Measurements from ENCODE around the gene IL18. TPM values are rescaled to one million over a fixed set of nuclear protein-coding genes. Genes with fewer than 3 reads are reported as not detected.

The IL18 gene
- total RNA-seq, 3 donors from 2014 or later, result not detected

DNA sequence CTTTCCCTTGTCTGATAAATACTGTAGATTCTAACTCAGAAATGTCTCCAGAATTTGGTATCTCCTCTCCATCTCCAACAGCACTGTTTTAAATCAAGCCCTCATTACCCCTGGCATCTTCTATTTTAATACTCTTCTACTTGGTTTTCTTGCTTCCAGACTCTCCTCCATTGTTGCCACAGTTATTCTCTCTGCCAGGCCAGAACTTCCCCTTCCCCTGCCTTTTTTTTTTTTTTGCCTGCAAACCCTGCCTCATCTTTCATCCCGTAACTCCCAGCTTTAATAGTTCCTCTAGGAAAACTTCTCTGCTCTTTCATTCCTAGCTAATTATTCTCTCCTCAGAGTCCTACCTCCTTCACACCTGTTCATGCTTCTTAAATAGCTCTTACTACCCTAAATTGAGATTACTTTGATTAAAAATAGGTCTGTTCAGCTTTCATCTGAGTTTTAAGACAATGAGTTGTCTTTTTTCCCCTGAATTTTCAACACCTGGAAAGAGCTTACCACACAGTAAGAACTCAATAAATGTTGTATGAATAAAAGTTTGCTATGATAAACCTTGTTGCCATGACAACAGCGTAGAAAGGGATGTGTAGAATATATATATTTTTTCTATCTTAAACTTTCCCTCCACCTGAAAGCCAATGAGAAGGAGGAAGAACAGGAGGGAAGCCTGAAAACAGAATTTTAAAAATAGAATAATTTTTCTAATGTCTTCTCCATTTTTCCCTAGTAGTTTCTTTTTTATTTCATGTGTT lies 3.6 kb downstream of the IL18 start:
- DNase-seq (no peak), ATAC-seq (no peak)
- H3K4me3 Mint-ChIP-seq, result no peak overlapping the region
- no peaks in the 10 kb centered on the region for H3K9me3 Mint-ChIP-seq
- H3K4me1 Mint-ChIP-seq (ENCODE audit: low read depth), result no peaks in the 10 kb centered on the region
- H3K27me3 Mint-ChIP-seq (ENCODE audit: low read depth), result peaks cover 10% of the 10 kb centered on the region
- H3K36me3 Mint-ChIP-seq (ENCODE audit: insufficient read depth), result no peaks in the 10 kb centered on the region

DNA sequence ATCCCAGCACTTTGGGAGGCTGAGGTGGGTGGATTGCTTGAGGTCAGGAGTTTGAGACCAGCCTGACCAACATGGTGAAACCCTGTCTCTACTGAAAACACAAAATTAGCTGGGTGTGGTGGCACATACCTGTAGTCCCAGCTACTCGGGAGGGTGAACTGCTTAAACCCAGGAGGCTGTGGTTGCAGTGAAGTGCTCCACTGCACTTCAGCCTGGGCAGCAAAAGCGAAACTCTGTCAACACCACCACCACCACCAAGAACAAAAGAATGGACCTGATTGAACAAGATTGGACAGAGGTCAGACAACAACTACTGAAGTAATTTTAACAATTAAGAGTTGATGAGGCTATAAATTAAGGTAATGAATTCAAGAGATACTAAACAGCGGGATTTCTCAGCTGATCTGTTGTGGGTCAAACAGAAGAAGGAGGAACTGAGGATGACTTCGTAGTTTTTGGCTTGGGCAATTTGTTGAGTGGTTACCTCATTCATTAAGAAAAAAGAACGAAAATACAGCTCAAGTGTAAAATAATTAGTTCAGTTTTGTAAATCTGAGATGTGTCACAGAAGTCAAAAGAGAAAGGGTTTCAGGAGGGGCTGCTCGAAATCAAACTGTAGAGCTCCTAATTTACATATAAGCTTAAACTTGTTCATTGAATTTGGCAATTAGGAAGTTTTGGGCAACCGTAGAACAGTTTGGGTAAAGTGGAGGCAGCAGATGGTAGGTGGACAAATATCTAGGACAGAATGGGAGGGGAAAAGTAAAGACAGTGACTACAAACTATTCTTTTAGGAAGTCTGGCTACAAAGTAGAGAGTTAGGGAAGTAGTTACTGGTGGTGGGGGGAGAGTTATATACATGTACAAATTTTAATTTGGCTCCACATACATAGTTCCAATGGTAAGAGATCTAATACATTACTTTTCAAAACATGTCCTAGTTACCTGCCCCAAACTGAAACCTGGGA lies 4.5 kb downstream of the IL18 start:
- Mint-ChIP-seq H3K27me3 (ENCODE audit: low read depth) (peaks cover 10% of the 10 kb centered on the region), H3K36me3 (ENCODE audit: insufficient read depth) (no peaks in the 10 kb centered on the region), H3K9me3 (no peaks in the 10 kb centered on the region), H3K4me1 (ENCODE audit: low read depth) (no peaks in the 10 kb centered on the region), H3K4me3 (no peak overlapping the region)
- DNase-seq, result no peak
- ATAC-seq, result no peak

DNA sequence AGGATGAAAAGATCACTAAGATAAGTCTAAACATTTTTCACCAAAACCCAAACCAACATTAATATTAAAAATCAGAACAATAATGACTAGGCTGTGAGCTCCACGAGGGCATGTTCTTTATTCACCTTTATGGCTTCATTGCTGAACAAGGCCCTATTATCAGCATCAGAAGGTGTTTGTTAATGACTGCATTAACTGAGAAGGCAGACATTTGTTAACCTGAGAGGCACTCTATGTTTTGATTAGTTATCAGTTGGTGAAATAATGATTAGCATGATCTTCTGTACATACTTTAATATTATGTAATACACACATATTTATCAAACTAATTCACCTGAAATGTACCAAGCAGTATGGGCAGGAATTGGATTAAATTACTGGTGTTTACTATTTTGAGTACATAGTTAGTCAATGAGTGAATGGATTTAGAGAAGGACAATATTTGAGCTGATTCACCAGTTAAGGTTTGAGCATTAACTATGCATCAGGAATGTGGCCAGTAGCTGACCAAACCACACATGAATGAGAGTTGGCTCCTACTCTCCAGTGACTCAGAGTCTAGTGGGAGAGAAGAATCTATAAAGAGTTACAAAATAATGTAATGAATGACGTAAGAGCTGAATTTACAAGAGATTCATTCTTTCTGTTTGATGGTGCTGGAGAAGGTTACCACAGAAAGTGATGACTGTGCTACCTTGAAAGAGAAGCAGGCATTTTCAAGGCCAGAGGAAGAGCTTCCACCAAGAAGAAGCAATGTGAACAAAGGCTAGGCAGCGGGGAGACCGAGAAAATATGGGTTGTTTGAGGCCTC lies 6.7 kb downstream of the IL18 start:
- Mint-ChIP-seq H3K4me1 (ENCODE audit: low read depth) (no peaks in the 10 kb centered on the region), H3K27me3 (ENCODE audit: low read depth) (peaks cover 3% of the 10 kb centered on the region), H3K4me3 (no peak overlapping the region), H3K9me3 (no peaks in the 10 kb centered on the region), H3K36me3 (ENCODE audit: insufficient read depth) (no peaks in the 10 kb centered on the region)
- no peak for DNase-seq
- ATAC-seq, result peak; percentile 60 to 87

DNA sequence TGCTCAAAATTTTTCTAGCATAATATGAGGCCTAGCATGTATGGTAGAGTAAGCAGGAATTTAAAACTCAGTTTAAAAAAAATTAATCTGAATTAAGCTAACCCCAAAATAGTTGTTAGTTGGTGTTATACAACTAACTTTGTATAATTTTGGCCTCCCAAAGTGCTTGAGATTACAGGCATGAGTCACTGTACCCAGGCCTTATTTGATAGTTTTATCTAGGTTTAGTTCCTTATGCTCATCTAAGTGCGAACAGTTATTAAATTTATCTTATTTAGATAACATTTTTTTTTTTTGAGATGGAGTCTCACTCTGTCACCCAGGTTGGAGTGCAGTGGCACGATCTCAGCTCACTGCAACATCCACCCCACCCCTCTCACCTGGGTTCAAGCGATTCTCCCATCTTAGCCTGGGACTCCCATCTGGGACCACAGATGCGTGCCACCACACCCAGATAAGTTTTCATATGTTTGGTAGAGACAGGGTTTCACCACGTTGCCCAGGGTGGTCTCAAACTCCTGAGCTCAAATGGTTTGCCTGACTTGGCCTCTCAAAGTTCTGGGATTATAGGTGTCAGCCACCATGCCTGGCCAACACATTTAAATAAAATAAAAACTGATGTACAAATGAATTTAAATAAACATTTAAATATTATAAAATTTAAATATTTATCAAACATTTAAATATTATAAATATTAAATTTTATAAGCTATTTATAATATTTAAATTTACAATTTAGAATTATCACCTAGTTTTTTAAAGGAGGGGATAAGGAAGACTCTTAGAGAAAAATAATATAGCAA lies 7.5 kb downstream of the IL18 start:
- Mint-ChIP-seq H3K27me3 (ENCODE audit: low read depth) (no peaks in the 10 kb centered on the region), H3K9me3 (no peaks in the 10 kb centered on the region), H3K4me1 (ENCODE audit: low read depth) (no peaks in the 10 kb centered on the region), H3K4me3 (no peak overlapping the region), H3K36me3 (ENCODE audit: insufficient read depth) (no peaks in the 10 kb centered on the region)
- ATAC-seq (no peak), DNase-seq (no peak)

DNA sequence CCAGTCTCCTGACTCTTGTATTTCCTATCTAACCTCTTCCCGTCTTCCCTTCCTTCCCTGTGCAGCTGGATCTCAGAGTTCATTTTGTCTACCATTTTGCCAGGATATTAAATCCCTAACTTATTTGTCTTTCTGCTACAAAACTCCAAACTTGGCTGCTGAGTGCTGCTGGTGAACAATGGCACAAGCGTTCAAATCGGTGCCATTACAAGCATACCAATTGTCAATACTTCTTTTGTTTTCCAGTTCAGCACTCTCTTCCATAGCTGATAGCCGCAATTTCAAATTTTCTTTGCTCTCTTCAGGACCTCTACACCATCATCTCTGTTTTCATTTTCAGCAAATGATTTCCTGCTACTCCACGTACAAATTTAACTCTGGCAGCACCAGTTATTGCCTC lies 13.4 kb downstream of the IL18 start:
- H3K27me3 Mint-ChIP-seq (ENCODE audit: low read depth), result no peaks in the 10 kb centered on the region
- no peak overlapping the region for H3K4me3 Mint-ChIP-seq
- no peaks in the 10 kb centered on the region for H3K9me3 Mint-ChIP-seq
- no peaks in the 10 kb centered on the region for H3K36me3 Mint-ChIP-seq (ENCODE audit: insufficient read depth)
- DNase-seq, result no peak
- H3K4me1 Mint-ChIP-seq (ENCODE audit: low read depth), result no peaks in the 10 kb centered on the region
- no peak for ATAC-seq

DNA sequence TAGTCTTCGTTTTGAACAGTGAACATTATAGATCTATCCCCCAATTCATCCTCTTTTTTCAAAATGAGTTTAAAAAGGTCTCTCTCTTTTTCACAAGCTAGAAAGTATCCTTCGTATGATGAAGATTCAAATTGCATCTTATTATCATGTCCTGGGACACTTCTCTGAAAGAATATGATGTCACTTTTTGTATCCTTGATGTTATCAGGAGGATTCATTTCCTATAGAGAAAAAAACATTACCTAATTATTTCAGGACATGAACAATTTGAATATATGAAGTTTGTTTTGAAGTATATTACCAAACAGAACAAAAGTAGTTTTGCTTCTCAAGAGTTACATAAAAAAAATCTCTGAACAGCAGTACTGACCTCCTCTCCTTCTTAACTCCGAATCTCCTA lies 20.3 kb downstream of the IL18 start:
- peaks cover 7% of the 10 kb centered on the region for H3K36me3 Mint-ChIP-seq (ENCODE audit: insufficient read depth)
- ATAC-seq, result no peak
- H3K4me1 Mint-ChIP-seq (ENCODE audit: low read depth), result no peaks in the 10 kb centered on the region
- no peaks in the 10 kb centered on the region for H3K27me3 Mint-ChIP-seq (ENCODE audit: low read depth)
- peaks cover 11% of the 10 kb centered on the region for H3K9me3 Mint-ChIP-seq
- DNase-seq, result no peak
- no peak overlapping the region for H3K4me3 Mint-ChIP-seq

DNA sequence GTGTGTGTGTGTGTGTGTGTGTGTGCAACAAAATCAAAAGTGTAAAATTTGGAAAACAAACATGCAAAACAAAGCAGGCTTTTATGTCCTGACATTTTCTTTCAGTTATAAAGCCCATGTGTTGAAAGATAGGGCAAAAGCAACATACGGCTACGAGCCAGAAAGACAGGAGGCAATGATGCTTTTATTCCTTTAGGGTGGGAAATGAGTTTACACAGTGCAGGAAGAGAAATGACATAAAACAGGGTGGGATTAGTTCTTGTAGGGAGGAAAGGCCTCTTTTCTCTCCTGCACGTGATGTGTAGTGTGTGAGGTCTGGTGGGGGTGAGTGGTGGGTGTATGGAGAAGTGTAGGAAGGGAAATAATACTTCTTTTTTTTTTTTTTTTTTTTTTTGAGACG lies 29.4 kb downstream of the IL18 start:
- no peaks in the 10 kb centered on the region for H3K9me3 Mint-ChIP-seq
- DNase-seq (no peak), ATAC-seq (no peak)
- no peaks in the 10 kb centered on the region for H3K27me3 Mint-ChIP-seq (ENCODE audit: low read depth)
- H3K36me3 Mint-ChIP-seq (ENCODE audit: insufficient read depth), result peaks cover 2% of the 10 kb centered on the region
- no peak overlapping the region for H3K4me3 Mint-ChIP-seq
- H3K4me1 Mint-ChIP-seq (ENCODE audit: low read depth), result no peaks in the 10 kb centered on the region

DNA sequence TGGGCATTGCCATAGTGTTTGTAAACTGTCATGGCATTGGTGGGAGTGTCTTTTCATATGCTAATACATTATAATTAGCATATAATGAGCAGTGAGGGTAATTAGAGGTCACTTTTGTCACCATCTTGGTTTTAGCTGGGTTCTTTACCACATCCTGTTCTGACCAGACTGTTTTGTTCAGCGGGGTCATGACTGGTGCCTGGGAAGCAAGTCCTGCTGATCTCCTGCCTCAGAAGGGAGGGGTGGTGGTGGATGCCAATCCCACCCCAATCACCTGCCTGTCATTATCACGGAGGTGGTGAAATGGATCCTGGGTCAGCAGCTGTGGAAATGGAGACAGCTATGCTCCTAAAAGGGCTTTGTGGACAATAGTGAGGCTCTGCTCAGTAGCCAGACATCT lies 31.2 kb downstream of the IL18 start:
- no peaks in the 10 kb centered on the region for H3K9me3 Mint-ChIP-seq
- no peaks in the 10 kb centered on the region for H3K27me3 Mint-ChIP-seq (ENCODE audit: low read depth)
- H3K4me1 Mint-ChIP-seq (ENCODE audit: low read depth), result no peaks in the 10 kb centered on the region
- DNase-seq (no peak), ATAC-seq (no peak)
- no peak overlapping the region for H3K4me3 Mint-ChIP-seq
- peaks cover 2% of the 10 kb centered on the region for H3K36me3 Mint-ChIP-seq (ENCODE audit: insufficient read depth)

DNA sequence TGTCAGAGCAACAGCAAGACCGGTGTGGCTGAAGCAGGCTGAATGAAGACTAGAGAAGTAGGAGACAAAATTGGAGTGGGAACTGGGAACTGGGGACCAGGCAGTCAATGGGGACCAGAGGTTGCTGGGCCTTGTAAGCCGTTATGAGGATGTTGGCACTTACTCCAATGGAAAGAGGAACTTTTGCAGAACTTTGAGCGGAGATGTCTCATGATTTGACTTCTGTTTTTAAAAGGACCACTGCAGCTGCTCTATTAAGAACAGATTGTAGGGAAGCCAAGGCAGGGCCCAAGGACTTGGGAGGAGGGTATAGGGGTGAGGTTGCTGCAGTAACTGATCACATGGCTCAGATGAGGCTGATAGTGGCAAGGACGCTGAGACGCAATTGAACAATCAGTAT lies 34.2 kb downstream of the IL18 start:
- no peaks in the 10 kb centered on the region for H3K4me1 Mint-ChIP-seq (ENCODE audit: low read depth)
- H3K36me3 Mint-ChIP-seq (ENCODE audit: insufficient read depth), result peaks cover 6% of the 10 kb centered on the region
- no peak overlapping the region for H3K4me3 Mint-ChIP-seq
- no peaks in the 10 kb centered on the region for H3K9me3 Mint-ChIP-seq
- H3K27me3 Mint-ChIP-seq (ENCODE audit: low read depth), result no peaks in the 10 kb centered on the region
- no peak for ATAC-seq
- no peak for DNase-seq

DNA sequence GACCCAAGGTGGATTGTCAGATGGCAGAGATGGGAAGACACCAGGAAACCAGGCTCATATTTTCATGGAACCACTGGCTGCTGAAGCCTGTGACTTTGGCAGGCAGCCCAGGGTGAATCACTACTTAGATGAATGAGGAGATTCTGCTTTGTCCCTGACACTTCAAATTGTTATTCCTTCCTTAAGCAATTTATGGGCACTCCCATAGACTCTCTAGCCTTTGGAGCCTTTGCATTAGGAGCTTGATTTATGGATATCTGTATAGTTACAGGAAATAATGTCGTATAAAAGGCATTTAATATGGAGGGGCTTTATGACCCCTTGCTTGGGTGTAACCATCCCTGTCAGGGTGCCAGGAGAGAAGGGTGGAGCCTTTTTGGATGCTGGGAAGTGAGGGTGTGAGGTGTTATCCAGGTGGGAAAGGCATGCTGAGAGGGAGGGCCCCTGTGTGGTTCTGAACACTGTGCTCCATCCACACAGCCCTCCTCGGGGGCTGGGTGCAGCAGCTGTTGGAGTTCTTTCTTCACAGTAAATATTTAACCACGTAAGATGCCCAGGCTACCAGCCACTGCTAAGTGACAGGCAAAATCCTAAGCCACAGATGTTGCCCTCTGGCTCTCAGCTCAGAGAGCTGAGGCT lies 35.3 kb downstream of the IL18 start:
- H3K4me1 Mint-ChIP-seq (ENCODE audit: low read depth), result no peaks in the 10 kb centered on the region
- H3K27me3 Mint-ChIP-seq (ENCODE audit: low read depth), result no peaks in the 10 kb centered on the region
- H3K36me3 Mint-ChIP-seq (ENCODE audit: insufficient read depth), result peaks cover 6% of the 10 kb centered on the region
- no peak for ATAC-seq
- no peak for DNase-seq
- no peaks in the 10 kb centered on the region for H3K9me3 Mint-ChIP-seq
- H3K4me3 Mint-ChIP-seq, result no peak overlapping the region

DNA sequence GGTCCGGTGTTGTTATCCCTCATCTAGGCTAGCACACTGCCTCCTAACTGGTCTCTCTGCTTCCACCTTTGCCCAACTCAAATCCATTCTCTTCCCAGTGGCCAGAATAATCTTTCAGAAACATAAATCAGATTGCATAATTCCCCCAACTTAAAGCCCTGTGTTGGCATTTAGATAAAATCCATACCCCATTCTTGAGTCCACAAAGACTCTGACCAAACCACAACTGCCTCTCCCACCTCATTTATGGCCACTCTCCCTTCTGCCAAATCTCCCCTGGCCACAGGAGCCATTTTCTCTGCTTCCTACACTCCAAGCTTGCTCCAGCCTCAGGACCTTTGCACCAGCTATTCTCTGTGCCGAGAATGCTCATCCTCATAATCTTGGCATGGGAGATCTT lies 36.8 kb downstream of the IL18 start:
- no peak overlapping the region for H3K4me3 Mint-ChIP-seq
- no peaks in the 10 kb centered on the region for H3K27me3 Mint-ChIP-seq (ENCODE audit: low read depth)
- peaks cover 8% of the 10 kb centered on the region for H3K36me3 Mint-ChIP-seq (ENCODE audit: insufficient read depth)
- no peaks in the 10 kb centered on the region for H3K4me1 Mint-ChIP-seq (ENCODE audit: low read depth)
- H3K9me3 Mint-ChIP-seq, result no peaks in the 10 kb centered on the region
- no peak for ATAC-seq
- no peak for DNase-seq

DNA sequence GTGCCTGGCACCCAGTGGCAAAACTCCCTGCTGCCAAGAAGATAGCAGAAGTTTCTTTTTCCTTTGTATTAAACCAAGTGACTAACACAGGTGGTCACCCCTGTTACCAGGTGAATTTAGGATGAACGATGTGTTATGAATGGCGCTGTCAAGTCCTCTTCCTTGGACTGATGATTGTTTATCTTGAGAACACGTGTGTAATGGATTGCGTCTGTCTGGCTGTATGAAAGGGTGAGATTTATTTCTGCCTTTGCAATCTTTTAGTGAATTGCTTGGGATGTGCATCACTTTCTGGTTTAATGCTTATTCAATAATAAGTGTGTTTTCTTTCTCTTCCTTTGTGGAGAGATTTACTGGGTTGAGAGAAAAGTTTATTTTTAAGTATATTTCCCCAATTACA lies 40.8 kb downstream of the IL18 start:
- ATAC-seq, result no peak
- Mint-ChIP-seq H3K36me3 (ENCODE audit: insufficient read depth) (peaks cover 10% of the 10 kb centered on the region), H3K9me3 (no peaks in the 10 kb centered on the region), H3K27me3 (ENCODE audit: low read depth) (no peaks in the 10 kb centered on the region), H3K4me1 (ENCODE audit: low read depth) (peaks cover 6% of the 10 kb centered on the region), H3K4me3 (no peak overlapping the region)
- no peak for DNase-seq

DNA sequence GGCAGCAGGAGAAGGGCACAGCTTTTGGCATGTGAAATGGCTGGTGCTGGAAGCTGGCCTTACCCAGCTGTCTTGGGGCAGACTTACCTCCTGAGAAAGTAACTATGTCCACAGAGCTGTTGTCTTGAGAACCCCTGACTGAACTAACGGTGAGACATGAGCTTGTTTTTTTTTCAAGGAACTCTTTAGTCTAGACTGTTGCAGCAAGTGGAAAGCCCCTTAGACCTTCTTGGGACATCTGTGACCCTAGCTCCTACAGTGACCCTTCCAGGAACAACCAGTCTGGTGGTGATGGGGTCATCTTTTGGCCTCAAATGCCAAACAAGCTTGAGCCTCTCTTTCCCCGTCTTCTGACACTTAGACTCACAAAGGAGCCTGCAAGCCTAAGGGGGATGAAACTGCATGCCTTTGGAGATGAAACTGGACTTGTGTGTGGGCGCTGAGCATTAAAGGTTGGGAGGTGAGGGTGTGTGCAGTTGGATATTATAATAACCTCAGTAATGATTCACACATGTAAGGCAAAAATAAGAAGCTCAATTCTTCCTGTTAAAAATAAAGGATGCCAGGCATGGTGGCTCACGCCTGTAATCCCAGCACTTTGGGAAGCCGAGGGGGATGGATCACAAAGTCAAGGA lies 41.8 kb downstream of the IL18 start:
- DNase-seq, result no peak
- Mint-ChIP-seq H3K9me3 (no peaks in the 10 kb centered on the region), H3K27me3 (ENCODE audit: low read depth) (no peaks in the 10 kb centered on the region), H3K4me3 (no peak overlapping the region), H3K4me1 (ENCODE audit: low read depth) (peaks cover 6% of the 10 kb centered on the region), H3K36me3 (ENCODE audit: insufficient read depth) (peaks cover 8% of the 10 kb centered on the region)
- no peak for ATAC-seq

Data from activated T-cell treated with anti-CD3 and anti-CD28 coated beads, Interleukin-2, amount 50 U/mL, for 4 hours (primary cell).